SU-DHL-6 (cell line): ENCODE data around the gene NAA35.

Source experiments
- H2AFZ ChIP-seq: fragments of 200-600 bp; sonication (generic); 2 replicates; pipeline ENCODE4 v1.6.1; 2014; ENCODE audit warnings: low read depth, mild to moderate bottlenecking, moderate library complexity, mixed read lengths, antibody characterized with exemption, low read length; ENCODE audit not compliant: severe bottlenecking
- H3F3A ChIP-seq: fragments of 200-600 bp; shearing (Covaris generic); 2 replicates; pipeline ENCODE4 v1.6.0; 2016; ENCODE audit warnings: antibody characterized with exemption, mild to moderate bottlenecking; ENCODE audit not compliant: insufficient read depth
- H3K27ac ChIP-seq: fragments of 200-600 bp; sonication (generic); 2 replicates; pipeline ENCODE4 v1.5.1; 2016; ENCODE audit warnings: low read depth, mild to moderate bottlenecking, low read length, moderate library complexity, mixed read lengths
- H3K27me3 ChIP-seq: fragments of 200-600 bp; sonication (generic), shearing (Covaris generic); 2 replicates; pipeline ENCODE4 v1.6.0; 2014; ENCODE audit warnings: mild to moderate bottlenecking, low read length
- H3K36me3 ChIP-seq: fragments of 200-600 bp; sonication (generic); 2 replicates; pipeline ENCODE4 v1.6.1; 2014; ENCODE audit warnings: mild to moderate bottlenecking, low read length, mixed read lengths
- H3K4me2 ChIP-seq: fragments of 300-600, 200-600 bp; shearing (Covaris generic), sonication (generic); 2 replicates; pipeline ENCODE4 v1.6.0; 2014; ENCODE audit warnings: low read length, low read depth, mild to moderate bottlenecking; ENCODE audit not compliant: poor library complexity, severe bottlenecking
- H3K4me3 ChIP-seq: fragments of 200-600 bp; sonication (generic); 2 replicates; pipeline ENCODE4 v1.5.1; 2014; ENCODE audit warnings: antibody characterized with exemption, low read length, mild to moderate bottlenecking, mixed read lengths; ENCODE audit not compliant: insufficient read depth, poor library complexity, severe bottlenecking
- H3K79me2 ChIP-seq: fragments of 200-600 bp; sonication (generic); 2 replicates; pipeline ENCODE4 v1.6.1; 2014; ENCODE audit warnings: mild to moderate bottlenecking, low read length, moderate library complexity; ENCODE audit not compliant: insufficient read depth
- H3K9ac ChIP-seq: fragments of 200-600 bp; sonication (generic); 2 replicates; pipeline ENCODE4 v1.7.0; 2014; ENCODE audit warnings: mild to moderate bottlenecking, low read length
- H3K9me2 ChIP-seq: fragments of 200-600 bp; sonication (generic); replicated peaks from 2 replicates; pipeline ENCODE4 v1.6.1; 2014; ENCODE audit warnings: low read length; ENCODE audit not compliant: insufficient read depth
- H3K9me3 ChIP-seq: fragments of 200-600 bp; sonication (generic); 2 replicates; pipeline ENCODE4 v1.6.1; 2014; ENCODE audit warnings: low read length, mixed read lengths; ENCODE audit not compliant: insufficient read depth
- H4K20me1 ChIP-seq: fragments of 200-600 bp; sonication (generic); 2 replicates; pipeline ENCODE4 v1.6.1; 2014; ENCODE audit warnings: low read depth, mild to moderate bottlenecking, antibody characterized with exemption, low read length, moderate library complexity, mixed read lengths
- EZH2phosphoT487 ChIP-seq: fragments of 200-600 bp; sonication (generic), shearing (Covaris generic); conservative IDR thresholded peaks from 2 replicates; pipeline ENCODE4 v1.6.1; 2018; ENCODE audit warnings: mild to moderate bottlenecking, antibody characterized with exemption, low read length, moderate library complexity, mixed read lengths
- TF ChIP-seq, protein P1 (sequence below): fragments of 200-600 bp; sonication (generic); IDR thresholded peaks from one replicate; pipeline ENCODE4 v1.5.1; 2017; ENCODE audit warnings: antibody characterized with exemption, mild to moderate bottlenecking, low read length, moderate library complexity; ENCODE audit not compliant: insufficient read depth, poor library complexity, severe bottlenecking

NAA35 gene

DNA sequence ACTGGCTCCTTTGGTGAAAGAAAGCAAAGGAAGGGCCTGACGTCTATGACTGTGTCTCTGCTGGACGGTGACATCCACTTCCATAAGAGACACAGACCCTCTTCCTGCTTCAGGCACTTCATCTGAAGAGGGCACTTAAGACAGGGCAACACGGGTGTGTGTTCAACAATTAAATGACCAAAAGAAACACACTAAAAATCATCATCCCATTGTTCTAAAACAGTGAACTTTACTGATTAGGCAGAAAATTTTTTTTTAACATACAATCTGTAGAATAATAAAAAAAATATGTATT is 99.9 kb downstream of the NAA35 start:
- TF ChIP-seq, protein P1, sequence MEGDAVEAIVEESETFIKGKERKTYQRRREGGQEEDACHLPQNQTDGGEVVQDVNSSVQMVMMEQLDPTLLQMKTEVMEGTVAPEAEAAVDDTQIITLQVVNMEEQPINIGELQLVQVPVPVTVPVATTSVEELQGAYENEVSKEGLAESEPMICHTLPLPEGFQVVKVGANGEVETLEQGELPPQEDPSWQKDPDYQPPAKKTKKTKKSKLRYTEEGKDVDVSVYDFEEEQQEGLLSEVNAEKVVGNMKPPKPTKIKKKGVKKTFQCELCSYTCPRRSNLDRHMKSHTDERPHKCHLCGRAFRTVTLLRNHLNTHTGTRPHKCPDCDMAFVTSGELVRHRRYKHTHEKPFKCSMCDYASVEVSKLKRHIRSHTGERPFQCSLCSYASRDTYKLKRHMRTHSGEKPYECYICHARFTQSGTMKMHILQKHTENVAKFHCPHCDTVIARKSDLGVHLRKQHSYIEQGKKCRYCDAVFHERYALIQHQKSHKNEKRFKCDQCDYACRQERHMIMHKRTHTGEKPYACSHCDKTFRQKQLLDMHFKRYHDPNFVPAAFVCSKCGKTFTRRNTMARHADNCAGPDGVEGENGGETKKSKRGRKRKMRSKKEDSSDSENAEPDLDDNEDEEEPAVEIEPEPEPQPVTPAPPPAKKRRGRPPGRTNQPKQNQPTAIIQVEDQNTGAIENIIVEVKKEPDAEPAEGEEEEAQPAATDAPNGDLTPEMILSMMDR, result no peak
- TF ChIP-seq EZH2phosphoT487, result no peak
- no peaks in the 10 kb centered on the region for H3F3A ChIP-seq
- no peak overlapping the region for H2AFZ ChIP-seq
- no peak overlapping the region for H3K27ac ChIP-seq
- H3K9me2 ChIP-seq, result no peaks in the 10 kb centered on the region
- H3K79me2 ChIP-seq, result no peaks in the 10 kb centered on the region
- no peak overlapping the region for H3K4me2 ChIP-seq
- no peaks in the 10 kb centered on the region for H3K36me3 ChIP-seq
- no peak overlapping the region for H3K4me3 ChIP-seq
- H3K9ac ChIP-seq, result no peak overlapping the region
- no peaks in the 10 kb centered on the region for H3K27me3 ChIP-seq
- H4K20me1 ChIP-seq, result no peaks in the 10 kb centered on the region
- H3K9me3 ChIP-seq, result no peaks in the 10 kb centered on the region

DNA sequence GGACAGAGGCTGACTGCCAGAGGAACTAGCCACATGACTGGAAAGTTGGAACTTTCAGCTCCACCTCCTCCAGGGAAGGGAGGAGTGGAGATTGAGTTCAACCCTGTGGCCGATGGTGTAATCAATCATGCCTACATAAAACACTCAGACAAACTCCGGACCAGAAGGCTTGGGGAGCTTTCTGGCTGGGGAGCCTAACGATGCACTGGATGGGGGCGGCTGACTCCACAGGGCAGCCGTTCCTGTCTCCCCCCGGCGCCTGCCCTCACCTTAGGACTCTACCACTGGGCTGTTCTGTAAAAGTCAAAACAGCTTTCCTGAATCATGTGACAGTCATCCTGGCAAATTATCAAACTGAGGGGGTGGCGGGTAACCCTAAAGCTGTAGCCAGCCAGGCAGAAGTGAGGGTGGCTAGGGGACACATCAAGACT is 100.4 kb downstream of the NAA35 start:
- Histone ChIP-seq H3K27me3 (no peaks in the 10 kb centered on the region), H3K4me2 (no peak overlapping the region), H3K9me3 (no peaks in the 10 kb centered on the region), H3K4me3 (no peak overlapping the region), H2AFZ (no peak overlapping the region), H4K20me1 (no peaks in the 10 kb centered on the region), H3K79me2 (no peaks in the 10 kb centered on the region), H3K9ac (no peak overlapping the region), H3K9me2 (no peaks in the 10 kb centered on the region), H3F3A (no peaks in the 10 kb centered on the region), H3K36me3 (no peaks in the 10 kb centered on the region), H3K27ac (no peak overlapping the region)
- TF ChIP-seq EZH2phosphoT487, result no peak
- TF ChIP-seq, protein P1, result no peak

DNA sequence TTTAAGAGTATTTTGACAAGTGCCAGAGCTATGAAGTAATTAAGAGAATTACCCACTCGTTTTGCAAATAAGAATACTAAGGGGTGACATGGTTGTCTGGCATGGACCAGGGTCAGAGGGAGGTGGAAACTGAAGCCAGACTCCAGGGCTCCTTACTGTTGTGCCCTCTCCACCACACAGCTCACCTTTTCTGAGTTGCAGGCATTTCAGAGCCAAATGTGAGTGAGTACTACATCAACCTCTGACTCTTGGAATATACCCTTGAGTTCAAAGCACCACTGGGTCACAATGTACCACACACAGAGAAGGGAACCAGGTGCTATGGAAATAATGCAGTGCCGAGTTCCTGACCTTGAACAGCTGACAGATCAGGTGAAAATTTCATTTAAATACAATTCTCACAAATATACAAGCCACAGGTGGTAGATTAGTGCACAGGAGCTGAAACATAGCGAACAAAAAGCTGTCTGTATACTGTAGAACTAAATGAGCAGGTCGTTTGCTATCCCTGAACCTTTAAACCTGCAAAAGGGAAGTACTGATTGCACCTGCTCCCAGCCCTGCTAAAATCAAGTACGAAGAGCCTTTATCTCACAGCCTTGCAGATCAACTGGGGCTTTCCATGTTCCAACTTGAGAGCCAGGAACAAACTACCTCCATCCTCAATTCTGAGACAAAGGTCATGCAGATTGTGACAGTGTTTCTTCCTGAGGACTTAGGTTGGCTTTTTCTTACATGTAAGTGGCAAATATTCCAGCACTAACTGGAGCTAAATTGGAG is 101.4 kb downstream of the NAA35 start:
- TF ChIP-seq EZH2phosphoT487, result no peak
- TF ChIP-seq, protein P1, result no peak
- Histone ChIP-seq H3K27ac (no peak overlapping the region), H3K4me2 (no peak overlapping the region), H4K20me1 (no peaks in the 10 kb centered on the region), H3K4me3 (no peak overlapping the region), H3K79me2 (no peaks in the 10 kb centered on the region), H3K9me3 (no peaks in the 10 kb centered on the region), H3K9ac (no peak overlapping the region), H2AFZ (no peak overlapping the region), H3K36me3 (no peaks in the 10 kb centered on the region), H3F3A (no peaks in the 10 kb centered on the region), H3K9me2 (no peaks in the 10 kb centered on the region), H3K27me3 (no peaks in the 10 kb centered on the region)
